HepG2 (cell line): ENCODE measurements around the gene FOSB. TPM values are rescaled to one million over a fixed set of nuclear protein-coding genes. Genes with fewer than 3 reads are reported as not detected.

ENCODE experiments used
- AKAP8 ChIP-seq: sonication (generic); formaldehyde crosslinking; IDR thresholded peaks from 2 replicates; pipeline ENCODE4 v1.5.1; 2020; ENCODE audit warnings: mild to moderate bottlenecking, missing genetic modification reagents
- CAMTA2 ChIP-seq: sonication (generic); formaldehyde crosslinking; IDR thresholded peaks from 2 replicates; pipeline ENCODE4 v1.4.0; 2020; ENCODE audit warnings: mild to moderate bottlenecking, missing genetic modification reagents, borderline replicate concordance
- CBX1 ChIP-seq: IDR thresholded peaks from one replicate; pipeline ENCODE4 v1.6.1; 2016; ENCODE audit warnings: antibody characterized with exemption, low read depth
- EHMT2 ChIP-seq: fragments of 200-600 bp; sonication (generic); IDR thresholded peaks from 2 replicates; pipeline ENCODE4 v1.7.0; 2017; ENCODE audit warnings: antibody characterized with exemption, low read depth, low read length, borderline replicate concordance
- FOSL1 ChIP-seq: sonication (generic); formaldehyde crosslinking; IDR thresholded peaks from 2 replicates; pipeline ENCODE4 v1.9.0; 2021; ENCODE audit warnings: missing genetic modification reagents, borderline replicate concordance
- GFI1 ChIP-seq: sonication (generic); formaldehyde crosslinking; IDR thresholded peaks from 2 replicates; pipeline ENCODE4 v1.5.0; 2020; ENCODE audit warnings: missing genetic modification reagents, mild to moderate bottlenecking, borderline replicate concordance
- LCORL ChIP-seq, 2 experiments: fragments of 450-650 bp in 1 of 2; sonication (generic) in 1 of 2; formaldehyde crosslinking in 1 of 2; IDR thresholded peaks; 2 replicates each; pipeline versions ENCODE4 v1.5.0 to v1.6.1; 2017 to 2020; ENCODE audit warnings: antibody characterized with exemption in 1 of 2, missing genetic modification reagents in 1 of 2
- NR2F1 ChIP-seq, 2 experiments: fragments of 450-650 bp in 1 of 2; formaldehyde crosslinking in 1 of 2; IDR thresholded peaks; 2 replicates each; pipeline versions ENCODE4 v1.5.0 to v1.6.1; 2016 to 2020; ENCODE audit warnings: mild to moderate bottlenecking in 1 of 2, missing compliant biosample characterization in 1 of 2, missing genetic modification reagents in 1 of 2, moderate library complexity in 1 of 2
- PLRG1 ChIP-seq: fragments of 450-650 bp; conservative IDR thresholded peaks from 2 replicates; pipeline ENCODE4 v1.6.1; 2016
- SMAD1 ChIP-seq: sonication (generic); formaldehyde crosslinking; IDR thresholded peaks from 2 replicates; pipeline ENCODE4 v1.4.0; 2020; ENCODE audit warnings: missing genetic modification reagents, low read depth, mild to moderate bottlenecking, borderline replicate concordance
- TRIM24 ChIP-seq: sonication (generic); formaldehyde crosslinking; IDR thresholded peaks from 2 replicates; pipeline ENCODE4 v1.8.0; 2022; ENCODE audit warnings: mild to moderate bottlenecking, missing genetic modification reagents
- ZNF160 ChIP-seq: sonication (generic); formaldehyde crosslinking; IDR thresholded peaks from 2 replicates; pipeline ENCODE4 v1.8.0; 2022; ENCODE audit warnings: mild to moderate bottlenecking, inconsistent platforms, missing genetic modification reagents
- ZNF660 ChIP-seq: sonication (generic); formaldehyde crosslinking; IDR thresholded peaks from 2 replicates; pipeline ENCODE4 v1.5.1; 2020; ENCODE audit warnings: mild to moderate bottlenecking, low read depth, missing genetic modification reagents, borderline replicate concordance
- polyA plus RNA-seq, 8 experiments: library from polyadenylated mRNA; depleted of rRNA in 3 of 8; stranded (reverse) in 7 of 8; unstranded in 1 of 8; fragments of >200 nt; fragmentation: Illumina TruSeq in 4 of 8; extraction: Trizol in 4 of 8; gene quantifications; 2 replicates each; pipeline versions ENCODE4 v1.2.1 to v1.2.3, GENCODE V29; 2011 to 2016; ENCODE audit warnings: low read depth in 4 of 8, missing spikeins in 1 of 8, mixed read lengths in 1 of 8; ENCODE audit not compliant: insufficient read depth in 1 of 8
- total RNA-seq, 5 experiments: library from RNA; depleted of rRNA; stranded (reverse); fragments of >200 nt; fragmentation: Illumina TruSeq; extraction: Trizol; gene quantifications; 2 replicates each; pipeline ENCODE4 v1.2.3, GENCODE V29; 2016; ENCODE audit warnings: low read depth in 1 of 5
- TF ChIP-seq, protein P1 (sequence below): sonication (generic); formaldehyde crosslinking; IDR thresholded peaks from 2 replicates; pipeline ENCODE4 v1.9.0; 2021; ENCODE audit warnings: mild to moderate bottlenecking, missing genetic modification reagents
- TF ChIP-seq, protein P2 (sequence below): fragments of 450-650 bp; IDR thresholded peaks from 2 replicates; pipeline ENCODE4 v1.6.1; 2016
- TF ChIP-seq, protein P3 (sequence below): sonication (generic); IDR thresholded peaks from 2 replicates; pipeline ENCODE4 v1.6.1; 2016; ENCODE audit warnings: low read depth, borderline replicate concordance
- TF ChIP-seq, protein P4 (sequence below), 2 experiments: sonication (generic) in 1 of 2; formaldehyde crosslinking in 1 of 2; IDR thresholded peaks; 2 replicates each; pipeline versions ENCODE4 v1.4.0 to v1.6.1; 2018 to 2020; ENCODE audit warnings: missing genetic modification reagents in 2 of 2, borderline replicate concordance in 1 of 2, low read depth in 1 of 2, mild to moderate bottlenecking in 1 of 2, missing biosample characterization in 1 of 2

The FOSB gene
- total and polyA plus RNA-seq, 2 of the 13 experiments (the other 11 are each of a cell fraction or from before 2014, with no cell fraction given): 2.8 to 6.0 TPM

DNA sequence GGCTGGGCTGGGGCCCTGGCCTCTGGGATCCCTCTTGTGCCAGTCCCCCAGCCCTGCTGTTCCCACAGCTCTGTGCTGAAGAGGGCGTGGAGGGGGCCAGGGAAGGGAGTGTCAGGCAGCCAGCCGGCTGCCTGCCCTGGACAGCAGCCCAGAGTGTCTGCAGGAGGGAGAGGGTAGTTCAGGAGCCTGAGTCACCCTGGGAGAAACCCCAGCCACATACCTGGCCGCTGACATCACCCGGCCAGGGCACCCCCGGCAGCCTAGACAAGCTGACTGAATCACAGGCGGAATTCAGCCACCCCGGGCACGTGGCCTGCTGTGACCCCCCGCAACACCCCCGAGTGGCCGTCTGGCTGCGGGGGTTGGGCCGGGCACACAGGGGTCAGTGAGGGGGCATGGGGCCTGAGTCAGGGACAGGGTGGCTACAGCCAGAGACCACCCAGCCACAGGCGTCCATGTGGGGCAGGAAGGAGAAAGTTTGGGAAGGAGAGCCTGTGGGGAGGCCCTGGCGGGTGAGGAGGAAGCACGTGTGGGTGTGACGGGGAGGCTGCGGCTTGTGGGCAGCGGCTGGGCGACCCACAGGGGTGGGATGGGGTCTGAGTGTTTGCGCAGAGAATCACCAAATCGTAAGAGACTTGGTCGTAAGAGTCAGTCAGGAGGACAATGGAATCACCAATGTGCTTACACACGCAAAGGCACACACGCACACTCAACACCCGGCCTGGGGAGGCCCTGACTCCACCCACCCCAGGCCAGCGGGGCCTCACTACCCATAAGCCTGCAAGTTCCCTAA, 11.9 kb upstream of the FOSB start (continued):
- TF ChIP-seq, protein P1, sequence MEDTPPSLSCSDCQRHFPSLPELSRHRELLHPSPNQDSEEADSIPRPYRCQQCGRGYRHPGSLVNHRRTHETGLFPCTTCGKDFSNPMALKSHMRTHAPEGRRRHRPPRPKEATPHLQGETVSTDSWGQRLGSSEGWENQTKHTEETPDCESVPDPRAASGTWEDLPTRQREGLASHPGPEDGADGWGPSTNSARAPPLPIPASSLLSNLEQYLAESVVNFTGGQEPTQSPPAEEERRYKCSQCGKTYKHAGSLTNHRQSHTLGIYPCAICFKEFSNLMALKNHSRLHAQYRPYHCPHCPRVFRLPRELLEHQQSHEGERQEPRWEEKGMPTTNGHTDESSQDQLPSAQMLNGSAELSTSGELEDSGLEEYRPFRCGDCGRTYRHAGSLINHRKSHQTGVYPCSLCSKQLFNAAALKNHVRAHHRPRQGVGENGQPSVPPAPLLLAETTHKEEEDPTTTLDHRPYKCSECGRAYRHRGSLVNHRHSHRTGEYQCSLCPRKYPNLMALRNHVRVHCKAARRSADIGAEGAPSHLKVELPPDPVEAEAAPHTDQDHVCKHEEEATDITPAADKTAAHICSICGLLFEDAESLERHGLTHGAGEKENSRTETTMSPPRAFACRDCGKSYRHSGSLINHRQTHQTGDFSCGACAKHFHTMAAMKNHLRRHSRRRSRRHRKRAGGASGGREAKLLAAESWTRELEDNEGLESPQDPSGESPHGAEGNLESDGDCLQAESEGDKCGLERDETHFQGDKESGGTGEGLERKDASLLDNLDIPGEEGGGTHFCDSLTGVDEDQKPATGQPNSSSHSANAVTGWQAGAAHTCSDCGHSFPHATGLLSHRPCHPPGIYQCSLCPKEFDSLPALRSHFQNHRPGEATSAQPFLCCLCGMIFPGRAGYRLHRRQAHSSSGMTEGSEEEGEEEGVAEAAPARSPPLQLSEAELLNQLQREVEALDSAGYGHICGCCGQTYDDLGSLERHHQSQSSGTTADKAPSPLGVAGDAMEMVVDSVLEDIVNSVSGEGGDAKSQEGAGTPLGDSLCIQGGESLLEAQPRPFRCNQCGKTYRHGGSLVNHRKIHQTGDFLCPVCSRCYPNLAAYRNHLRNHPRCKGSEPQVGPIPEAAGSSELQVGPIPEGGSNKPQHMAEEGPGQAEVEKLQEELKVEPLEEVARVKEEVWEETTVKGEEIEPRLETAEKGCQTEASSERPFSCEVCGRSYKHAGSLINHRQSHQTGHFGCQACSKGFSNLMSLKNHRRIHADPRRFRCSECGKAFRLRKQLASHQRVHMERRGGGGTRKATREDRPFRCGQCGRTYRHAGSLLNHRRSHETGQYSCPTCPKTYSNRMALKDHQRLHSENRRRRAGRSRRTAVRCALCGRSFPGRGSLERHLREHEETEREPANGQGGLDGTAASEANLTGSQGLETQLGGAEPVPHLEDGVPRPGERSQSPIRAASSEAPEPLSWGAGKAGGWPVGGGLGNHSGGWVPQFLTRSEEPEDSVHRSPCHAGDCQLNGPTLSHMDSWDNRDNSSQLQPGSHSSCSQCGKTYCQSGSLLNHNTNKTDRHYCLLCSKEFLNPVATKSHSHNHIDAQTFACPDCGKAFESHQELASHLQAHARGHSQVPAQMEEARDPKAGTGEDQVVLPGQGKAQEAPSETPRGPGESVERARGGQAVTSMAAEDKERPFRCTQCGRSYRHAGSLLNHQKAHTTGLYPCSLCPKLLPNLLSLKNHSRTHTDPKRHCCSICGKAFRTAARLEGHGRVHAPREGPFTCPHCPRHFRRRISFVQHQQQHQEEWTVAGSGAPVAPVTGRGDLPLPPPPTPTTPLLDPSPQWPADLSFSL: peak; percentile 47; the same call in 1 of the 2 replicates
- peak; percentile 53 to 56; a peak in 2 of 4 replicates for TF ChIP-seq NR2F1 (CRISPR knock-in tag; IDR thresholded peaks at IDR 0.05)
- TF ChIP-seq PLRG1: no peak
- peak; percentile 51; the same call in 1 of the 2 replicates for TF ChIP-seq GFI1 (CRISPR knock-in tag)
- TF ChIP-seq, protein P2, sequence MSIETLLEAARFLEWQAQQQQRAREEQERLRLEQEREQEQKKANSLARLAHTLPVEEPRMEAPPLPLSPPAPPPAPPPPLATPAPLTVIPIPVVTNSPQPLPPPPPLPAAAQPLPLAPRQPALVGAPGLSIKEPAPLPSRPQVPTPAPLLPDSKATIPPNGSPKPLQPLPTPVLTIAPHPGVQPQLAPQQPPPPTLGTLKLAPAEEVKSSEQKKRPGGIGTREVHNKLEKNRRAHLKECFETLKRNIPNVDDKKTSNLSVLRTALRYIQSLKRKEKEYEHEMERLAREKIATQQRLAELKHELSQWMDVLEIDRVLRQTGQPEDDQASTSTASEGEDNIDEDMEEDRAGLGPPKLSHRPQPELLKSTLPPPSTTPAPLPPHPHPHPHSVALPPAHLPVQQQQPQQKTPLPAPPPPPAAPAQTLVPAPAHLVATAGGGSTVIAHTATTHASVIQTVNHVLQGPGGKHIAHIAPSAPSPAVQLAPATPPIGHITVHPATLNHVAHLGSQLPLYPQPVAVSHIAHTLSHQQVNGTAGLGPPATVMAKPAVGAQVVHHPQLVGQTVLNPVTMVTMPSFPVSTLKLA: peak; percentile 80
- TF ChIP-seq, protein P3, sequence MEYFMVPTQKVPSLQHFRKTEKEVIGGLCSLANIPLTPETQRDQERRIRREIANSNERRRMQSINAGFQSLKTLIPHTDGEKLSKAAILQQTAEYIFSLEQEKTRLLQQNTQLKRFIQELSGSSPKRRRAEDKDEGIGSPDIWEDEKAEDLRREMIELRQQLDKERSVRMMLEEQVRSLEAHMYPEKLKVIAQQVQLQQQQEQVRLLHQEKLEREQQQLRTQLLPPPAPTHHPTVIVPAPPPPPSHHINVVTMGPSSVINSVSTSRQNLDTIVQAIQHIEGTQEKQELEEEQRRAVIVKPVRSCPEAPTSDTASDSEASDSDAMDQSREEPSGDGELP: peak; percentile 66; the same call in 1 of the 2 replicates
- no peak for TF ChIP-seq CAMTA2 (CRISPR knock-in tag)
- TF ChIP-seq CBX1: no peak
- TF ChIP-seq LCORL (IDR thresholded peaks at IDR 0.05): no peak
- TF ChIP-seq LCORL (CRISPR knock-in tag; IDR thresholded peaks at IDR 0.05): peak; percentile 97
- no peak for TF ChIP-seq AKAP8 (CRISPR knock-in tag)
- no peak for TF ChIP-seq EHMT2
- no peak for TF ChIP-seq ZNF160 (CRISPR knock-in tag)
- TF ChIP-seq FOSL1 (CRISPR knock-in tag): peak; percentile 86
- TF ChIP-seq SMAD1: no peak
- no peak for TF ChIP-seq TRIM24 (CRISPR knock-in tag)
- no peak for TF ChIP-seq ZNF660 (CRISPR knock-in tag)
- TF ChIP-seq, protein P4, sequence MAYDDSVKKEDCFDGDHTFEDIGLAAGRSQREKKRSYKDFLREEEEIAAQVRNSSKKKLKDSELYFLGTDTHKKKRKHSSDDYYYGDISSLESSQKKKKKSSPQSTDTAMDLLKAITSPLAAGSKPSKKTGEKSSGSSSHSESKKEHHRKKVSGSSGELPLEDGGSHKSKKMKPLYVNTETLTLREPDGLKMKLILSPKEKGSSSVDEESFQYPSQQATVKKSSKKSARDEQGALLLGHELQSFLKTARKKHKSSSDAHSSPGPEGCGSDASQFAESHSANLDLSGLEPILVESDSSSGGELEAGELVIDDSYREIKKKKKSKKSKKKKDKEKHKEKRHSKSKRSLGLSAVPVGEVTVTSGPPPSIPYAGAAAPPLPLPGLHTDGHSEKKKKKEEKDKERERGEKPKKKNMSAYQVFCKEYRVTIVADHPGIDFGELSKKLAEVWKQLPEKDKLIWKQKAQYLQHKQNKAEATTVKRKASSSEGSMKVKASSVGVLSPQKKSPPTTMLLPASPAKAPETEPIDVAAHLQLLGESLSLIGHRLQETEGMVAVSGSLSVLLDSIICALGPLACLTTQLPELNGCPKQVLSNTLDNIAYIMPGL (CRISPR knock-in tag; IDR thresholded peaks at IDR 0.05; ENCODE audit: borderline replicate concordance in 1 of 2, low read depth in 1 of 2): peak; percentile 24 to 59; a peak in 3 of 4 replicates
